LNCAP (cell line): ENCODE results near the gene ARHGEF12.

ENCODE experiments used
- CTCF ChIP-seq: fragments of 450-650 bp; IDR thresholded peaks from 2 replicates; pipeline ENCODE4 v1.5.1; 2017; ENCODE audit warnings: mild to moderate bottlenecking

The ARHGEF12 gene

GRCh38 chr11:120338107-120338933 lies 2.1 kb downstream of the ARHGEF12 start:
- no peak for TF ChIP-seq CTCF

- TF ChIP-seq CTCF = no peak
These were observed 3.2 kb downstream of the ARHGEF12 start for GRCh38 chr11:120339394-120339890.

GRCh38 chr11:120340529-120340928 lies 4.3 kb downstream of the ARHGEF12 start:
- no peak for TF ChIP-seq CTCF

- no peak for TF ChIP-seq CTCF
These were observed 6.0 kb downstream of the ARHGEF12 start for GRCh38 chr11:120342226-120342625.

GRCh38 chr11:120342678-120343077 lies 6.5 kb downstream of the ARHGEF12 start:
- no peak for TF ChIP-seq CTCF

GRCh38 chr11:120343429-120343828 lies 7.2 kb downstream of the ARHGEF12 start:
- no peak for TF ChIP-seq CTCF

- no peak for TF ChIP-seq CTCF
These were observed 8.2 kb downstream of the ARHGEF12 start for GRCh38 chr11:120344302-120345004.
